Activated CD4-positive, alpha-beta T cell treated with anti-CD3 and anti-CD28 coated beads for 24 hours (primary cell): ENCODE results near the gene SAMM50.

Experiments used
- DNase-seq, 2 donors: peaks; one replicate each; pipeline ENCODE4 v3.0.0-alpha.2; 2020; ENCODE audit warnings: low read depth in 2 of 2

The SAMM50 gene

GRCh38 chr22:43976861-43977795 lies 21.9 kb downstream of the SAMM50 start:
- DNase-seq, result no peak

GRCh38 chr22:43978558-43978957 lies 23.3 kb downstream of the SAMM50 start:
- DNase-seq, result no peak

- DNase-seq, result no peak
These were observed 25.3 kb downstream of the SAMM50 start for GRCh38 chr22:43980579-43980978.

GRCh38 chr22:43980996-43981395 lies 25.8 kb downstream of the SAMM50 start:
- no peak for DNase-seq

GRCh38 chr22:43983808-43984207 lies 28.6 kb downstream of the SAMM50 start:
- no peak for DNase-seq

- no peak for DNase-seq
These were observed 30.3 kb downstream of the SAMM50 start for GRCh38 chr22:43985532-43985931.

GRCh38 chr22:43988116-43988820 lies 33.0 kb downstream of the SAMM50 start:
- no peak for DNase-seq

GRCh38 chr22:43988960-43989359 lies 33.7 kb downstream of the SAMM50 start:
- DNase-seq, result no peak

GRCh38 chr22:43990044-43990443 lies 34.8 kb downstream of the SAMM50 start:
- no peak for DNase-seq

- DNase-seq, result no peak
These were observed 36.2 kb downstream of the SAMM50 start for GRCh38 chr22:43991316-43992020.

GRCh38 chr22:43992331-43992821 lies 37.1 kb downstream of the SAMM50 start:
- no peak for DNase-seq

- DNase-seq, result peak; percentile 19 to 31
These were observed 38.0 kb downstream of the SAMM50 start for GRCh38 chr22:43993072-43993760.

GRCh38 chr22:43994006-43994405 lies 38.8 kb downstream of the SAMM50 start:
- DNase-seq, result no peak

- no peak for DNase-seq
These were observed 39.2 kb downstream of the SAMM50 start for GRCh38 chr22:43994416-43994815.

- DNase-seq, result no peak
These were observed 39.9 kb downstream of the SAMM50 start for GRCh38 chr22:43995057-43995685.

GRCh38 chr22:43995798-43996169 lies 40.5 kb downstream of the SAMM50 start:
- DNase-seq, result no peak

- peak; percentile 53 to 55 for DNase-seq
These were observed 41.1 kb downstream of the SAMM50 start for GRCh38 chr22:43996170-43996980.

GRCh38 chr22:43996981-43997265 lies 41.7 kb downstream of the SAMM50 start:
- DNase-seq, result no peak

GRCh38 chr22:43998679-43999264 lies 43.5 kb downstream of the SAMM50 start:
- DNase-seq, result no peak

GRCh38 chr22:43999378-43999777 lies 44.1 kb downstream of the SAMM50 start:
- no peak for DNase-seq
